Coronary artery (tissue), 2 donors: ENCODE measurements around the gene GRPEL2.

Source experiments
- DNase-seq: peaks from one replicate; pipeline ENCODE4 v3.0.0-alpha.2; 2017; ENCODE audit warnings: low spot score
- H3K27ac ChIP-seq, 2 donors: fragments of 200-600 bp; sonication (generic); one replicate each; pipeline ENCODE4 v1.5.1; 2016 to 2019
- H3K4me3 ChIP-seq: fragments of 200-600 bp; sonication (generic); 2 replicates; pipeline ENCODE4 v1.5.1; 2016; ENCODE audit warnings: mild to moderate bottlenecking, moderate library complexity
- CTCF ChIP-seq: fragments of 200-600 bp; sonication (generic); IDR thresholded peaks from one replicate; pipeline ENCODE4 v1.5.1; 2019; ENCODE audit warnings: antibody characterized with exemption

Gene GRPEL2

GRCh38 chr5:149341876-149342275 lies 3.4 kb upstream of the GRPEL2 start:
- DNase-seq = no peak
- no peak for TF ChIP-seq CTCF
- no peak overlapping the region for H3K27ac ChIP-seq

GRCh38 chr5:149344151-149344550 lies 1.1 kb upstream of the GRPEL2 start:
- Histone ChIP-seq H3K27ac (no peak overlapping the region), H3K4me3 (no peak overlapping the region)
- no peak for DNase-seq
- TF ChIP-seq CTCF = no peak

More at GRCh38 chr5:149341876-149342275, 3.4 kb upstream of the GRPEL2 start:
- H3K4me3 ChIP-seq = no peak overlapping the region

- H3K27ac ChIP-seq = peak overlapping the region; percentile 45 to 85
- no peak for DNase-seq
- no peak for TF ChIP-seq CTCF
- H3K4me3 ChIP-seq = peak overlapping the region; percentile 79
Observed at GRCh38 chr5:149345892-149346222, 558 bp downstream of the GRPEL2 start.

GRCh38 chr5:149348518-149348917 lies 3.2 kb downstream of the GRPEL2 start:
- no peak for TF ChIP-seq CTCF
- DNase-seq = no peak
- Histone ChIP-seq H3K4me3 (no peak overlapping the region), H3K27ac (no peak overlapping the region)

GRCh38 chr5:149349382-149349781 lies 4.1 kb downstream of the GRPEL2 start:
- TF ChIP-seq CTCF = no peak
- Histone ChIP-seq H3K27ac (no peak overlapping the region), H3K4me3 (no peak overlapping the region)
- DNase-seq = no peak

GRCh38 chr5:149352169-149352568 lies 6.9 kb downstream of the GRPEL2 start:
- no peak for DNase-seq
- no peak for TF ChIP-seq CTCF
- H3K27ac ChIP-seq = no peak overlapping the region
- H3K4me3 ChIP-seq = no peak overlapping the region

GRCh38 chr5:149353911-149354310 lies 8.6 kb downstream of the GRPEL2 start:
- no peak for TF ChIP-seq CTCF
- DNase-seq = no peak
- H3K4me3 ChIP-seq = no peak overlapping the region
- no peak overlapping the region for H3K27ac ChIP-seq
